ENCODE results near the gene KCTD12.

The KCTD12 gene

DNA sequence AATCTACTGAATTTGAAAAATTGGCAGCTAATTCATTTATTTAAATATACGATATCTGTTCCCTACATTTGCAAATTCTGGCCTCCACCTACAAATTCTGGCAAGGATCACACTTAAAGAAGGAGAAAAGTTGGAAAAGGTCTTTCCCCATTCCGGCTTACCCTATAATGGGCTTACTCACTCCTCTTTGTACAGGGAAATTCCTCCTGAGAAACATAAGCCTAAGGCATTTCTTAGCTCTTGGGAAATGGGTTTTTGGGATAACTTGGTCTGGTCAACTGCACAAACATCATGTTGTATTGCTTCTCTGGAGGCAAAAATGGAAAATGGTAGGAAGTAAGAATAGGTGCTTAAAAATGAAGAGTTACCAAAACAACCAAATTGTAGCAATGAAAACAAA is 25.5 kb downstream of the KCTD12 start:
- DNase-seq (ENCODE audit: low read depth): no peak
- no peak for TF ChIP-seq CTCF (conservative IDR thresholded peaks at IDR 0.05; ENCODE audit: low read depth, low read length)
- H3K4me3 ChIP-seq (ENCODE audit: low read length): no peak overlapping the region

DNA sequence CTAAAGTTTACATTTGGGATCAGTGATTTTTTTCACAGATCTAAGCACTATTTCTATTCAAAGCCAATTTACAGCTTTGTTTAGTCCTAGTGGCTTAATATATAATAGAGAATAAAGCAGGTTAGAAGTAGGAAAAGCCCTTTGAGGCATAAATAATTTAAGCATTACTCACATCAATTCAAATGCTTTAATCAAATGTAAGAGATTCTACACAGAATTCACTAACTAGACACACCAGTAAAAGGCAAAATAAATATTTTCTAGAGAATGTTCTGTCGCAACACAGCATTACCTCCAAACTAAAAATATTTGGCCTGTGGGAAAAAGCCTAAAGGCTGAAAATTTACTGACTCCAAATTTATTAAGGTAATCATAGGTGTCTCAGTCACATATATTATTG is 31.3 kb downstream of the KCTD12 start:
- DNase-seq (ENCODE audit: low read depth): no peak
- no peak overlapping the region for H3K4me3 ChIP-seq (ENCODE audit: low read length)
- TF ChIP-seq CTCF (conservative IDR thresholded peaks at IDR 0.05; ENCODE audit: low read depth, low read length): no peak

GRCh38 chr13:76853921-76854608 is 32.1 kb downstream of the KCTD12 start:
- no peak for DNase-seq (ENCODE audit: low read depth)
- no peak for TF ChIP-seq CTCF (conservative IDR thresholded peaks at IDR 0.05; ENCODE audit: low read depth, low read length)
- no peak overlapping the region for H3K4me3 ChIP-seq (ENCODE audit: low read length)

- no peak for DNase-seq (ENCODE audit: low read depth)
- TF ChIP-seq CTCF (conservative IDR thresholded peaks at IDR 0.05; ENCODE audit: low read depth, low read length): no peak
- H3K4me3 ChIP-seq (ENCODE audit: low read length): no peak overlapping the region
Observed at GRCh38 chr13:76853481-76853880, 32.7 kb downstream of the KCTD12 start.

GRCh38 chr13:76852986-76853385 is 33.2 kb downstream of the KCTD12 start:
- DNase-seq (ENCODE audit: low read depth): peak; percentile 52

DNA sequence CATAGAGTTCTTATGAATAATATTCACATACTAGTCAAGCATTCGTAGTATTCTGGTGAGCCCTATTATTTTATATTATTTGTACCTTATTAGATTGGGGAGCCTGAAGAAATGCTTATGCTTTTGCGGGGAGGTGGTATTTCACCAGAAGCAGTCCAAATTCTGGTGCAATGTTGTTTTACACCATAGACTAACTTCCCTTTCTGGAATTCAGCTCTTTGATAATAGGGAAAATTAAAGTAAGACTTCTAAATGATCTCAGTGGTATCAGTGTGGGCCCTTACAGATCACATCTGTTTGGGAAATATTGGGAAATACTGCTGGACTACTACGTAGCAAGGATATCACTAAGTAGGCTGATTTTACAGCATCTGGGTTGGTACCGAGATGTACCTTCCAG is 34.2 kb downstream of the KCTD12 start:
- H3K4me3 ChIP-seq (ENCODE audit: low read length): no peak overlapping the region

More at GRCh38 chr13:76852986-76853385, 33.2 kb downstream of the KCTD12 start:
- no peak overlapping the region for H3K4me3 ChIP-seq (ENCODE audit: low read length)
- TF ChIP-seq CTCF (conservative IDR thresholded peaks at IDR 0.05; ENCODE audit: low read depth, low read length): no peak

More for the DNA sequence above, 34.2 kb downstream of the KCTD12 start:
- no peak for TF ChIP-seq CTCF (conservative IDR thresholded peaks at IDR 0.05; ENCODE audit: low read depth, low read length)
- no peak for DNase-seq (ENCODE audit: low read depth)
